Aorta (tissue), 5 donors: Measurements from ENCODE around the gene ELMOD1. TPM values are rescaled to one million over a fixed set of nuclear protein-coding genes. Genes with fewer than 3 reads are reported as not detected.
"Not testable (repeated sequence)": the region's sequence is repeated elsewhere in the genome, so short reads cannot be mapped to it uniquely, and the experiment has no call there.

Source experiments
- ATAC-seq: fragments of 200-7000 bp; cut with Tn5 transposase; one replicate; pipeline ENCODE4 v1.9.1; 2022; ENCODE audit warnings: moderate library complexity; ENCODE audit not compliant: low FRiP score
- DNase-seq, 2 donors: peaks; one replicate each; pipeline ENCODE4 v3.0.0-alpha.2; 2020
- H3K27ac ChIP-seq, 2 donors: one replicate each; pipeline ENCODE4 v1.5.1; 2013; ENCODE audit warnings: low read length in 2 of 2, mild to moderate bottlenecking in 2 of 2, moderate library complexity in 2 of 2, control low read depth in 1 of 2, inconsistent platforms in 1 of 2, low read depth in 1 of 2
- H3K27me3 ChIP-seq, 2 donors: one replicate each; pipeline ENCODE4 v1.6.1; 2013; ENCODE audit warnings: control low read depth in 1 of 2, low read length in 1 of 2, mild to moderate bottlenecking in 1 of 2, moderate library complexity in 1 of 2; ENCODE audit not compliant: insufficient read depth in 2 of 2, control insufficient read depth in 1 of 2
- H3K36me3 ChIP-seq, 2 donors: one replicate each; pipeline ENCODE4 v1.6.1; 2013; ENCODE audit warnings: control low read depth in 1 of 2, low read length in 1 of 2, mild to moderate bottlenecking in 1 of 2; ENCODE audit not compliant: insufficient read depth in 2 of 2, control insufficient read depth in 1 of 2
- H3K4me1 ChIP-seq, 2 donors: one replicate each; pipeline ENCODE4 v1.6.1; 2013; ENCODE audit warnings: low read length in 2 of 2, control low read depth in 1 of 2, mild to moderate bottlenecking in 1 of 2, moderate library complexity in 1 of 2; ENCODE audit not compliant: insufficient read depth in 2 of 2, control insufficient read depth in 1 of 2
- H3K4me3 ChIP-seq, 2 donors: one replicate each; pipeline ENCODE4 v1.5.1; 2013; ENCODE audit warnings: low read length in 2 of 2, control low read depth in 1 of 2, mild to moderate bottlenecking in 1 of 2
- H3K9me3 ChIP-seq: one replicate; pipeline ENCODE4 v1.6.1; 2013; ENCODE audit warnings: mild to moderate bottlenecking, low read length; ENCODE audit not compliant: control insufficient read depth
- WGBS, 2 donors: extraction: QIAGEN DNeasy Blood & Tissue Kit; methylation state at CpG; one replicate each; pipeline ENCODE4 v1.1.7; 2013; 5-methylcytosine and 5-hydroxymethylcytosine counted together
- intact Hi-C, 2 donors: fragments of 100-400 bp; cut with DNase I; formaldehyde crosslinking; loops; one replicate each; pipeline versions ENCODE4 v1.14.2 to v1.15.0; 2022
- polyA plus RNA-seq, 2 donors: library from polyadenylated mRNA; stranded (reverse); fragments of 200-250 nt; gene quantifications; one replicate each; pipeline ENCODE4 v1.2.3, GENCODE V29; 2013
- total RNA-seq, 2 donors: library from RNA; stranded (reverse); fragmentation: NEBNext Ultra II Directional; extraction: Animal tissue kit (Norgen Biotek cat#: 25700); gene quantifications; one replicate each; pipeline ENCODE4 v1.2.1, GENCODE V29; 2021
- donor health status: healthy with polysubstance abuse.
- donor health status: Bipolar disorder and iron deficiency.
- donor health status: DM: no; HTN: no; CAD: no.
- donor health status: DM: no; HTN: no; CAD: no.
- donor health status: DM: yes; HTN: yes; CAD: no.

The ELMOD1 gene
- total and polyA plus RNA-seq, 4 donors, result 0.32 to 0.33 TPM; not detected in 2

- ATAC-seq (peak; percentile 58), DNase-seq (no peak)
- H3K27ac ChIP-seq, result no peak overlapping the region
- no peak overlapping the region for H3K4me3 ChIP-seq
- H3K9me3 ChIP-seq, result no peaks in the 10 kb centered on the region
- H3K36me3 ChIP-seq, result no peaks in the 10 kb centered on the region
- H3K27me3 ChIP-seq, result no peaks in the 10 kb centered on the region
- H3K4me1 ChIP-seq, result peaks cover 0 to 3% of the 10 kb centered on the region in 2 donors
- intact Hi-C loops, result loop anchor here in 1 of 2 donors (5.0 kb wide), 1 partner anchor 124 kb away; no protein-coding TSS in a partner anchor
- 0% methylated on average over 2 of the region's 2 CpGs for WGBS, 2 donors
Measured at GRCh38 chr11:107563702-107564101, 27.2 kb upstream of the ELMOD1 start.

GRCh38 chr11:107564877-107565218 is 26.1 kb upstream of the ELMOD1 start:
- H3K4me1 ChIP-seq, result peaks cover 0 to 3% of the 10 kb centered on the region in 2 donors
- WGBS, 2 donors, result 6 to 9% methylated on average over 6 of the region's 6 CpGs
- intact Hi-C loops, result loop anchor here in 1 of 2 donors (5.0 kb wide), 1 partner anchor 122 kb away; no protein-coding TSS in a partner anchor
- H3K4me3 ChIP-seq, result peak overlapping the region; percentile 85 to 95
- H3K36me3 ChIP-seq, result no peaks in the 10 kb centered on the region
- ATAC-seq, result no peak
- H3K27ac ChIP-seq, result no peak overlapping the region
- DNase-seq, result no peak
- no peaks in the 10 kb centered on the region for H3K9me3 ChIP-seq
- H3K27me3 ChIP-seq, result no peaks in the 10 kb centered on the region

GRCh38 chr11:107565219-107565937 is 25.6 kb upstream of the ELMOD1 start, which contains the start of gene ALKBH8:
Gene ALKBH8, minus strand, starts transcription at chr11:107565735. Its CDS starts 4,842 bp downstream, at chr11:107560893.
- DNase-seq (peak; percentile 86 to 92), ATAC-seq (peak; percentile 93)
- H3K27ac ChIP-seq, result peak within 1 kb of the TSS in 1 of 2 donors; percentile 33
- no peaks in the 10 kb centered on the region for H3K36me3 ChIP-seq
- peaks cover 0 to 3% of the 10 kb centered on the region in 2 donors for H3K4me1 ChIP-seq
- intact Hi-C loops, result no loop called here
- H3K4me3 ChIP-seq, result peak within 1 kb of the TSS; percentile 85 to 95
- H3K9me3 ChIP-seq, result no peaks in the 10 kb centered on the region
- no peaks in the 10 kb centered on the region for H3K27me3 ChIP-seq
- 0 to 1% methylated on average over 32 of the region's 32 CpGs for WGBS, 2 donors

- H3K9me3 ChIP-seq, H3K27me3 ChIP-seq, ATAC-seq, H3K27ac ChIP-seq, H3K36me3 ChIP-seq, DNase-seq, intact Hi-C loops, H3K4me1 ChIP-seq: not testable (repeated sequence)
- WGBS, 2 donors, result 52 to 57% methylated on average over 9 of the region's 9 CpGs
- peak overlapping the region; percentile 85 to 95 for H3K4me3 ChIP-seq
Measured at GRCh38 chr11:107565955-107566501, 24.9 kb upstream of the ELMOD1 start.

GRCh38 chr11:107566569-107566968 is 24.4 kb upstream of the ELMOD1 start:
- peaks cover 0 to 3% of the 10 kb centered on the region in 2 donors for H3K4me1 ChIP-seq
- ATAC-seq (no peak), DNase-seq (no peak)
- no peaks in the 10 kb centered on the region for H3K9me3 ChIP-seq
- H3K4me3 ChIP-seq, result no peak overlapping the region
- intact Hi-C loops, result no loop called here
- 86 to 93% methylated on average over 2 of the region's 2 CpGs for WGBS, 2 donors
- H3K36me3 ChIP-seq, result no peaks in the 10 kb centered on the region
- H3K27ac ChIP-seq, result no peak overlapping the region
- no peaks in the 10 kb centered on the region for H3K27me3 ChIP-seq

- Histone ChIP-seq H3K27ac (no peak overlapping the region), H3K9me3 (no peaks in the 10 kb centered on the region), H3K27me3 (no peaks in the 10 kb centered on the region), H3K4me3 (no peak overlapping the region), H3K36me3 (no peaks in the 10 kb centered on the region), H3K4me1 (peaks cover 0 to 3% of the 10 kb centered on the region in 2 donors)
- intact Hi-C loops, result no loop called here
- WGBS, 2 donors, result 69 to 70% methylated on average over 5 of the region's 5 CpGs
- DNase-seq (no peak), ATAC-seq (no peak)
Measured at GRCh38 chr11:107567739-107568335, 23.1 kb upstream of the ELMOD1 start.

- Histone ChIP-seq H3K4me3 (no peak overlapping the region), H3K9me3 (no peaks in the 10 kb centered on the region), H3K36me3 (no peaks in the 10 kb centered on the region), H3K4me1 (no peaks in the 10 kb centered on the region), H3K27ac (no peak overlapping the region), H3K27me3 (no peaks in the 10 kb centered on the region)
- ATAC-seq (no peak), DNase-seq (no peak)
- intact Hi-C loops, result no loop called here
- WGBS, 2 donors, result 67 to 68% methylated on average over 12 of the region's 12 CpGs
Measured at GRCh38 chr11:107570015-107570414, 20.9 kb upstream of the ELMOD1 start.

- intact Hi-C loops, result no loop called here
- ATAC-seq, result no peak
- Histone ChIP-seq H3K9me3 (no peaks in the 10 kb centered on the region), H3K4me3 (no peak overlapping the region), H3K4me1 (no peaks in the 10 kb centered on the region), H3K27me3 (no peaks in the 10 kb centered on the region), H3K36me3 (no peaks in the 10 kb centered on the region), H3K27ac (no peak overlapping the region)
- no peak for DNase-seq
- 64 to 66% methylated on average over 1 of the region's 1 CpG for WGBS, 2 donors
Measured at GRCh38 chr11:107573438-107573837, 17.5 kb upstream of the ELMOD1 start.
